HepG2 (cell line): Measurements from ENCODE around the gene RBM28. TPM values are rescaled to one million over a fixed set of nuclear protein-coding genes. Genes with fewer than 3 reads are reported as not detected.
A peak's percentile ranks its signal among the peaks of the same experiment; 100 is the strongest.

Experiments used
- ATAC-seq: fragments of 200-7000 bp; cut with Tn5 transposase; 3 replicates; pipeline ENCODE4 v1.9.1; 2020; ENCODE audit warnings: mild to moderate bottlenecking, moderate library complexity
- BruUV-seq: library from RNA; stranded (reverse); fragments of 400-500 nt; replicated peaks from 2 replicates; lab custom pipeline; 2021; lab: Mats Ljungman, UMichigan
- CTCF ChIA-PET: fragments of 300-600 bp; formaldehyde crosslinking; extraction: SDS; loops from one replicate; lab custom pipeline; 2021; ENCODE audit warnings: low total read pairs, inconsistent platforms, low intra/inter-chr PET ratio; lab: Yijun Ruan, JAX
- POLR2A ChIA-PET: fragments of 350-600 bp; sonication (Branson Sonifier 250); formaldehyde crosslinking; loops from one replicate; lab custom pipeline; 2020; ENCODE audit warnings: antibody characterized with exemption, inconsistent platforms; lab: Yijun Ruan, JAX
- DNase-seq: peaks from one replicate; pipeline ENCODE4 v3.0.0-alpha.2; 2015; ENCODE audit warnings: low spot score
- FAIRE-seq: peaks from 3 replicates; lab custom pipeline; 2011; peaks lifted over from hg19 to GRCh38; lab: Jason Lieb, UNC
- H2AFZ ChIP-seq: one replicate; pipeline ENCODE4 v1.6.1; 2011; ENCODE audit warnings: low read length, inconsistent platforms
- H3K27ac ChIP-seq: fragments of 300-600 bp; 3 replicates; pipeline ENCODE4 v1.8.0; 2011; ENCODE audit warnings: mixed run types, mild to moderate bottlenecking, mixed read lengths, low read length, inconsistent platforms; ENCODE audit not compliant: insufficient read depth; ENCODE audit errors: extremely low read length
- H3K27me3 ChIP-seq, 2 experiments: fragments of 200-600 bp in 1 of 2; 2 replicates in 1 of 2; 3 replicates in 1 of 2; pipeline versions ENCODE4 v1.6.0 to v1.8.0; 2011; ENCODE audit warnings: low read length in 2 of 2, mild to moderate bottlenecking in 2 of 2, moderate library complexity in 2 of 2, inconsistent platforms in 1 of 2; ENCODE audit not compliant: insufficient read depth in 2 of 2, control insufficient read depth in 1 of 2
- H3K36me3 ChIP-seq, 2 experiments: fragments of 200-600 bp in 1 of 2; replicated peaks in 1 of 2; 2 replicates in 1 of 2; 3 replicates in 1 of 2; pipeline versions ENCODE4 v1.5.1 to v1.8.0; 2011; ENCODE audit warnings: low read length in 2 of 2, inconsistent platforms in 1 of 2; ENCODE audit not compliant: insufficient read depth in 2 of 2, control insufficient read depth in 1 of 2
- H3K4me1 ChIP-seq: 2 replicates; pipeline ENCODE4 v1.5.1; 2012; ENCODE audit warnings: low read length, inconsistent platforms; ENCODE audit not compliant: insufficient read depth
- H3K4me2 ChIP-seq: 2 replicates; pipeline ENCODE4 v1.6.0; 2011; ENCODE audit warnings: low read depth, low read length, inconsistent platforms
- H3K4me3 ChIP-seq, 3 experiments: fragments of 200-600 bp in 1 of 3; sonication (generic), shearing (Covaris generic) in 1 of 3; replicated peaks in 1 of 3; 2 replicates each; pipeline ENCODE4 v1.5.1; 2011 to 2016; ENCODE audit warnings: low read length in 3 of 3, inconsistent platforms in 2 of 3, low read depth in 2 of 3, mild to moderate bottlenecking in 2 of 3, control low read depth in 1 of 3, mixed read lengths in 1 of 3; ENCODE audit not compliant: insufficient read depth in 1 of 3
- H3K79me2 ChIP-seq: one replicate; pipeline ENCODE4 v1.6.1; 2011; ENCODE audit warnings: low read length, inconsistent platforms; ENCODE audit not compliant: insufficient read depth
- H3K9ac ChIP-seq: 2 replicates; pipeline ENCODE4 v1.6.0; 2011; ENCODE audit warnings: mild to moderate bottlenecking, low read depth, low read length, inconsistent platforms; ENCODE audit not compliant: insufficient read depth
- H3K9me3 ChIP-seq: 2 replicates; pipeline ENCODE4 v1.5.1; 2012; ENCODE audit warnings: mild to moderate bottlenecking, low read length
- H4K20me1 ChIP-seq: 2 replicates; pipeline ENCODE4 v1.6.0; 2011; ENCODE audit warnings: inconsistent platforms, mild to moderate bottlenecking, low read length, moderate library complexity; ENCODE audit not compliant: insufficient read depth
- ATF1 ChIP-seq: IDR thresholded peaks from 2 replicates; pipeline ENCODE4 v1.6.1; 2016; ENCODE audit warnings: mild to moderate bottlenecking, control low read depth
- ELK4 ChIP-seq: sonication (generic); formaldehyde crosslinking; IDR thresholded peaks from 2 replicates; pipeline ENCODE4 v1.9.0; 2021; ENCODE audit warnings: missing genetic modification reagents, borderline replicate concordance
- FOXJ3 ChIP-seq: sonication (generic); formaldehyde crosslinking; IDR thresholded peaks from 2 replicates; pipeline ENCODE4 v1.4.0; 2020; ENCODE audit warnings: missing genetic modification reagents, mild to moderate bottlenecking, borderline replicate concordance
- GZF1 ChIP-seq: sonication (generic); formaldehyde crosslinking; IDR thresholded peaks from 2 replicates; pipeline ENCODE4 v1.5.1; 2020; ENCODE audit warnings: mild to moderate bottlenecking, missing genetic modification reagents
- HINFP ChIP-seq: sonication (generic); formaldehyde crosslinking; IDR thresholded peaks from 2 replicates; pipeline ENCODE4 v1.4.0; 2020; ENCODE audit warnings: low read depth, mild to moderate bottlenecking, missing genetic modification reagents
- HNF4G ChIP-seq, 2 experiments: sonication (generic) in 1 of 2; formaldehyde crosslinking in 1 of 2; IDR thresholded peaks; 2 replicates each; pipeline versions ENCODE4 v1.4.0 to v1.6.1; 2011 to 2020; ENCODE audit warnings: borderline replicate concordance in 2 of 2, low read depth in 2 of 2, mild to moderate bottlenecking in 2 of 2, low read length in 1 of 2, missing genetic modification reagents in 1 of 2, moderate library complexity in 1 of 2
- HNRNPL ChIP-seq: fragments of 200-400 bp; formaldehyde crosslinking; IDR thresholded peaks from 2 replicates; pipeline ENCODE4 v1.6.1; 2017; ENCODE audit warnings: mild to moderate bottlenecking, low read depth, low read length
- NFKBIZ ChIP-seq: IDR thresholded peaks from 2 replicates; pipeline ENCODE4 v1.6.1; 2018; ENCODE audit warnings: missing genetic modification reagents, missing compliant biosample characterization
- NR2F1 ChIP-seq, 2 experiments: fragments of 450-650 bp in 1 of 2; formaldehyde crosslinking in 1 of 2; IDR thresholded peaks; 2 replicates each; pipeline versions ENCODE4 v1.5.0 to v1.6.1; 2016 to 2020; ENCODE audit warnings: mild to moderate bottlenecking in 1 of 2, missing compliant biosample characterization in 1 of 2, missing genetic modification reagents in 1 of 2, moderate library complexity in 1 of 2
- PRDM4 ChIP-seq: sonication (generic); formaldehyde crosslinking; IDR thresholded peaks from 2 replicates; pipeline ENCODE4 v1.9.0; 2021; ENCODE audit warnings: missing genetic modification reagents, borderline replicate concordance
- REPIN1 ChIP-seq: sonication (generic); formaldehyde crosslinking; IDR thresholded peaks from 2 replicates; pipeline ENCODE4 v1.8.0; 2022; ENCODE audit warnings: missing genetic modification reagents, low read depth, mild to moderate bottlenecking, borderline replicate concordance
- YEATS4 ChIP-seq: sonication (generic); formaldehyde crosslinking; IDR thresholded peaks from 2 replicates; pipeline ENCODE4 v1.4.0; 2020; ENCODE audit warnings: missing genetic modification reagents, borderline replicate concordance
- ZFP36L1 ChIP-seq: sonication (generic); formaldehyde crosslinking; IDR thresholded peaks from 2 replicates; pipeline ENCODE4 v1.8.0; 2022; ENCODE audit warnings: mild to moderate bottlenecking, missing genetic modification reagents, moderate library complexity
- ZNF292 ChIP-seq: sonication (generic); formaldehyde crosslinking; IDR thresholded peaks from 2 replicates; pipeline ENCODE4 v1.8.1; 2022; ENCODE audit warnings: mild to moderate bottlenecking, low read depth, missing genetic modification reagents, borderline replicate concordance
- ZNF503 ChIP-seq: sonication (generic); formaldehyde crosslinking; IDR thresholded peaks from 2 replicates; pipeline ENCODE4 v1.4.0; 2020; ENCODE audit warnings: missing genetic modification reagents
- ZNF883 ChIP-seq: sonication (generic); formaldehyde crosslinking; IDR thresholded peaks from 2 replicates; pipeline ENCODE4 v1.5.1; 2020; ENCODE audit warnings: mild to moderate bottlenecking, missing genetic modification reagents; ENCODE audit errors: not compliant biosample characterization
- WGBS: methylation state at CpG from one replicate; pipeline ENCODE4 v1.1.6; 2017; ENCODE audit warnings: low lambda C conversion rate; 5-methylcytosine and 5-hydroxymethylcytosine counted together
- in situ Hi-C: cut with HindIII; loops from 2 replicates; pipeline ENCODE4 v1.10.0; 2017; ENCODE audit warnings: low pct_unique_long_range_greater_than_20kb; ENCODE audit not compliant: extremely low pct_ligation_motif_present
- intact Hi-C: fragments of 100-400 bp; cut with micrococcal nuclease; formaldehyde crosslinking; loops from one replicate; pipeline ENCODE4 v1.10.0; 2022; ENCODE audit not compliant: unreplicated experiment
- polyA plus RNA-seq, 8 experiments: library from polyadenylated mRNA; depleted of rRNA in 3 of 8; stranded (reverse) in 7 of 8; unstranded in 1 of 8; fragments of >200 nt; fragmentation: Illumina TruSeq in 4 of 8; extraction: Trizol in 4 of 8; gene quantifications; 2 replicates each; pipeline versions ENCODE4 v1.2.1 to v1.2.3, GENCODE V29; 2011 to 2016; ENCODE audit warnings: low read depth in 4 of 8, missing spikeins in 1 of 8, mixed read lengths in 1 of 8; ENCODE audit not compliant: insufficient read depth in 1 of 8
- total RNA-seq, 5 experiments: library from RNA; depleted of rRNA; stranded (reverse); fragments of >200 nt; fragmentation: Illumina TruSeq; extraction: Trizol; gene quantifications; 2 replicates each; pipeline ENCODE4 v1.2.3, GENCODE V29; 2016; ENCODE audit warnings: low read depth in 1 of 5

Gene RBM28
- total and polyA plus RNA-seq, 2 of the 13 experiments (the other 11 are each of a cell fraction or from before 2014, with no cell fraction given): 20.5 to 49.0 TPM

GRCh38 chr7:128359939-128360338 lies 16.2 kb upstream of the RBM28 start (continued):
- TF ChIP-seq HINFP (CRISPR knock-in tag): no peak
- no peak for TF ChIP-seq NR2F1 (CRISPR knock-in tag; IDR thresholded peaks at IDR 0.05)
- no peak for TF ChIP-seq FOXJ3 (CRISPR knock-in tag)
- TF ChIP-seq ZNF292: no peak
- no peak for TF ChIP-seq REPIN1 (CRISPR knock-in tag)
- no peak for TF ChIP-seq ELK4 (CRISPR knock-in tag)
- no peak for TF ChIP-seq HNF4G (IDR thresholded peaks at IDR 0.05; ENCODE audit: borderline replicate concordance, low read depth, low read length)
- no peak for TF ChIP-seq HNF4G (CRISPR knock-in tag; IDR thresholded peaks at IDR 0.05; ENCODE audit: borderline replicate concordance, low read depth)
- no peak for TF ChIP-seq YEATS4 (CRISPR knock-in tag)
- TF ChIP-seq ZFP36L1 (CRISPR knock-in tag): no peak

- ATAC-seq (peak; percentile 12; the same call in 1 of the 3 replicates), FAIRE-seq (no peak), DNase-seq (no peak)
- POLR2A ChIA-PET: no interaction called here
- H4K20me1 ChIP-seq: no peaks in the 10 kb centered on the region
- no peak overlapping the region for H3K27ac ChIP-seq
- BruUV-seq: no TSS peak
- CTCF ChIA-PET: no interaction called here
- peaks cover 13% of the 10 kb centered on the region; the same call in 1 of the 2 replicates for H3K4me1 ChIP-seq
- H3K4me2 ChIP-seq: no peak overlapping the region
- H3K36me3 ChIP-seq: no peaks in the 10 kb centered on the region
- no peaks in the 10 kb centered on the region for H3K79me2 ChIP-seq
- no CpG with 5 or more reads among the region's 12 CpGs for WGBS
- no peak overlapping the region for H2AFZ ChIP-seq
- no peak overlapping the region for H3K9ac ChIP-seq
- intact Hi-C loops (no loop called here), in situ Hi-C loops (no loop called here)
- no peak overlapping the region for H3K4me3 ChIP-seq
- H3K9me3 ChIP-seq: no peaks in the 10 kb centered on the region
- peaks cover 21 to 71% of the 10 kb centered on the region in 2 experiments; a peak in 4 of 5 replicates for H3K27me3 ChIP-seq
- TF ChIP-seq ZNF883 (CRISPR knock-in tag) (no peak), ATF1 (CRISPR knock-in tag) (no peak), GZF1 (CRISPR knock-in tag) (no peak), HNRNPL (no peak), ZNF503 (no peak), PRDM4 (CRISPR knock-in tag) (no peak), NFKBIZ (no peak)
These were observed 15.6 kb upstream of the RBM28 start for GRCh38 chr7:128359336-128359735.
